ENCODE results near the gene PRRC2B.

- TF ChIP-seq CTCF (IDR thresholded peaks at IDR 0.05) (no peak), POLR2A (IDR thresholded peaks at IDR 0.05) (no peak)
These were observed 52.4 kb downstream of the PRRC2B start for GRCh38 chr9:131446276-131446675.

Data from ovary (tissue), 3 donors.